HG03354 (cell line): ENCODE measurements around the gene PPP6R2.
"Not testable (repeated sequence)": the region's sequence is repeated elsewhere in the genome, so short reads cannot be mapped to it uniquely, and the experiment has no call there.

Experiments
- ATAC-seq: cut with Tn5 transposase; IDR thresholded peaks from one replicate; pipeline ENCODE4 v1.9.1; 2021; ENCODE audit warnings: mild to moderate bottlenecking; ENCODE audit not compliant: unreplicated experiment, poor library complexity, severe bottlenecking

The PPP6R2 gene

DNA sequence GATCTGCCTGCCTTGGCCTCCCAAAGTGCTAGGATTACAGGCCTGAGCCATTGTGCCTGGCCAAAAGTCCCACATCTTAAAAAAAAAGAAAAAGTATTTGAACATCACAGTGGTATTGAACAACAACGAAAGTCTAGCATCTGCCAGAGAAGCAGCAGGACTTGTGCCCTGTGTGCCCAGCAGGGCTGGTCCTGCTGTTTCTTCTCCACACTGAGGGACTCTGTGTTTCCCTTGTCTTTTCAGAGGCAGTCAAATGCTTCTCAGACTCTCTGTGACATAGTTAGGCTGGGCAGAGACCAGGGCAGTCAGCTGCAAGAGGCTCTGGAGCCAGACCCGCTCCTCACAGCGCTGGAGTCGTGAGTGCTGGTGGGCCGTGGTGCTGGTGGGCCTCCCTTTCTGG lies 75.5 kb downstream of the PPP6R2 start:
- no peak for ATAC-seq

DNA sequence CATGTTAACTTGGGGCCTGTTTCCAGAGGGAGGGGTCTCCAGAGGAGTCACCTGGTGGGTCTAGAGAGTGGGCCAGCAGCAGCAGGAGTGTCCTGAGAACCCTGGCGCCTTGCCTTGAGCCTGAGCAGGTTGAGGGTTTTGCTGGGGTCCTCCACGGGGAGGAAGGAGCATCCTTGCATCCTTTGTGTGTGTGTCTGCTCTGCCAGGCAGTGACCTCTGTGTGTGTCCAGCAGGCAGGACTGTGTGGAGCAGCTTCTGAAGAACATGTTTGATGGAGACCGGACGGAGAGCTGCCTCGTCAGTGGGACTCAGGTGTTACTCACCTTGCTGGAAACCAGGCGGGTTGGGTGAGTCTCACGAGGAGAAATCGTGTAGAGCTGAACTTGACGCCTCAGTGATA lies 76.0 kb downstream of the PPP6R2 start:
- ATAC-seq, result no peak

DNA sequence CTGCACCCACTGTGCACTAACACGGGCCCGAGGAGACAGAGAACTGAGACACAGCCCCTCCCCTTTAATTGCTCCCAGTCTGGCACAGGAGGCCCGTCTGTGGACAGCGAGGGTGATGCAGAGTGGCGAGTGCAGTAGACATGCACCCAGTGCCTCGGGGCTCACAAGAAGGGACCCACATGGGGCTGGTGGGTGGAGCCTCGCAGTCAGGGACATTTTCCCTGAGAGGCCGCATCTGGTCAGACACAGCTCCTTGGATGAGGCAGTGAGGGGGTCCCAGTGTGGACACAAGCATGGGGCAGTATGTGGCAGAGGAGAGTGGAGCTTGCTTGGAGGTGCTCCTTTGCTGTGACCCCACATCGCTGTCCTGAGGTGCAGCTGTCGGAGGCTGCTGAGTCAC lies 76.9 kb downstream of the PPP6R2 start:
- no peak for ATAC-seq

DNA sequence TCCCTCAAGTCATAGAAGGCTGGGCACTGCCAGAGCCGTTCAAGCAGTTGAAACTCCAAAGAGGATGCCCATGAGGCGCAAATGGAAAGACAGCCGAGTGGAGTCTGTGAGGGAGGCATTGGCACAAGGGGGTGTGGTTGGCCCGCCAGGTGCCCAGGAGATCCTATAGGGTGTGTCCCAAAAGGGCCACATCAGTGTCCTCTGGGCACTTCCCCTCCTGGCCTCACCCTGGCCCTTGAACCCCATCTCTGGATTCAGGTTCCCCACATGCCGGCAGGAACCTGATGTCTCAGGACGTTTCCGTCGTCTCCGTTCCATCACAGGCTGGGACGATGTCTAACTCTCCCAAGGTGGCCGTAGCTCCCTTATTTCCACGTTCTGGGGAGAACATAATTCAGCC lies 77.5 kb downstream of the PPP6R2 start:
- ATAC-seq, result no peak

DNA sequence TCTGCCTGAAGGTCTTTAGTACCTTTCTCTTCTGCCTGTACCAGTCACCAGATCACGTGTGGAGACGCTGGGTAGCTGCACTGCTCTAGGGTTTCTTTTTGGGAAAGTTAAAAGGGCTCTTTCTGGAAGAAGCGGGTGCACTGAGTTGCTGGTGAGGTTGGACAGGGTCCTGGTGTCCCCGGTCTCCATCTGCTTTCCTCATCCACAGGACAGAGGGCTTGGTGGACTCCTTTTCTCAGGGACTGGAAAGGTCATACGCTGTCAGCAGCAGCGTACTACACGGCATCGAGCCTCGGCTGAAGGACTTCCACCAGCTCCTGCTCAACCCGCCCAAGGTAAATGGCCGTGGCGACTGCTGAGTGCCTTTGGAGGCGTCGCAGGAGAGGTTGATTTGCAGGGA lies 78.9 kb downstream of the PPP6R2 start:
- ATAC-seq, result no peak

DNA sequence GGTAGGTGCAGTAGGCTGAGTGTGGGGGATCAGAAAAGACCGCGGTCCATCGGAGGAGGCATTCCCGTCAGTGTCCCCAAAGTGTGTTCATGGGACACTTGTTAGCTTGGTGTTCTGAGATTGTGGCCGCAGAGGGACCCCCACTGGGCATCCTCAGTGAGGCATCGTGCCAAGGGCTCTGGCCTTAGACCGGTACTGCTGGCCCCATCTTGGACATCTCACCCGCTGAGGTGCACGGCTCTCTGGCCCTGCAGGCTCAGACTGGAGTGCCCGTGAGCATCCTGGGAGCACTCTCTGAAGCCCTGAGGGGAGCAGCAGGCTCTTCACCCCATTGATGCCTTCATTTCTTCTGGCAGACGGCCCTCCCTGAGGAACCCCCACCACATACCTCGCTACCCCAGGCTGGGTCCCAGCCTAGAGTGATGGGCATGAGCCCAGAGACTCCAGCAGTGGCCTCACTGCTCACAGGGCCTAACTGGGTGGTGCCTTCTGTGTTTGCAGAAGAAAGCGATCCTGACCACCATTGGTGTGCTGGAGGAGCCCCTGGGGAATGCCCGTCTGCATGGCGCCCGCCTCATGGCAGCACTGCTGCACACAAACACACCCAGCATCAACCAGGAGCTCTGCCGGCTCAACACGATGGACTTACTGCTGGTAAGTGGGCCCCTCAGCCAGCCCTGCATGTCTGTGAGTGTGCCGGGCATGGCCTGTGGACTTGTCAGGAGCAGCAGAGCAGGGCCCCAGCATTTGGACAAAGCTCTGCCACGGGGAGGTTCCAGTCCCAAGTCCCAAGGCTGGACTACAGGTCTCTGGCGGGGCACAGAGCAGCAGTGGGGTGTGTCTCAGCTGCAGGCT lies 80.1 kb downstream of the PPP6R2 start:
- ATAC-seq, result no peak

DNA sequence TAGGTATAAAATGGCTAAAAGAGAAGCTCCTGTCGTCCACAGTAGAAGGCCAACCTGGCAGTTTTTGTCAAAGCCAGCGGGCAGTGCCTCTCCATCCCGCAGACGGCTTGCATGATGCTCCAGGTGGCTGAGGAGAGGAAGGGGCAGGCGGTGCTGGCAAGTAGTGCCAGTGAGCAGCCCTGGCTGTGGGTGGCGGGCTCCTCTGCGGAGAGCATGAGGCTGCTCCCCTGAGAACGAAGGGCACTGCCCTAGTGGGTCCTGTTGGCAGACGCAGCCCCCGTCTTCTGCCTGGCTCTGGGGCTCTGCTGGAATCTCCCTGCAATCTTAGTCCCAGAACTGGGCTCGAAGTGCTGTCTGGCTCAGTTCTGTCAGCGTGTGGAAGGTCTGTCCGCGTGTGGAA lies 80.8 kb downstream of the PPP6R2 start:
- no peak for ATAC-seq

DNA sequence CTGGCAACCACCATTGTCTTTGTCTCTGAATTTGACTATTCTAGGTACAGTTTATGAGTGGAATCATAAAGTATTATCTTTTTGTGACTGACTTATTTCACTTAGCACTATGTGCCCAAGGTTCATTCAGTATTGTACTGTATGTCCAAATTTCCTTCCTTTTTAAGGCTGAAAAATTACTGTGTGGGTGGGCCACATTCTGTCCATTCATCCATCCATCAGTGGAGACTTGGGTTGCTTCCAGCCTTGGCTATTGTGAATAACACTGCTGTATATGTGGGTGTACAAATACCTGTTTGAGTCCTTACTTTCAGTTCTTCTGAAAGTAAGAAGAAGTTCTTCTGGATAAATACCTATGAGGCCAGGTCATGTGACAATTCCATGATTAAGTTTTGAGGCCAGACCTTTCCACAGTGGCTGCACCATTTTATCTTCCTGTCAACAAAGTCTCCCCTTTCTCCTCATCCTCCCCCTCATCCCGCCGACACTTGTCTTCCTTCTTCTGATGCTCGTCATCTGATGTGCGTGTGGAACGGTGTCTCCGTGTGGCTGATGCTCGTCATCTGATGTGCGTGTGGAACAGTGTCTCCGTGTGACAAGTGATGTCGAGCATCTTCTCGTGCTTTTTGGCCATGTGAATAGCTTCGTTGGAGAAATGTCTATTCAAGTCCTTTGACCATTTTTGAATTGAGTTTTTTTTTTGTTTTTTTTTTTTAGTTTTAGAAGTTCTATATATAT lies 82.2 kb downstream of the PPP6R2 start:
- ATAC-seq, result no peak

DNA sequence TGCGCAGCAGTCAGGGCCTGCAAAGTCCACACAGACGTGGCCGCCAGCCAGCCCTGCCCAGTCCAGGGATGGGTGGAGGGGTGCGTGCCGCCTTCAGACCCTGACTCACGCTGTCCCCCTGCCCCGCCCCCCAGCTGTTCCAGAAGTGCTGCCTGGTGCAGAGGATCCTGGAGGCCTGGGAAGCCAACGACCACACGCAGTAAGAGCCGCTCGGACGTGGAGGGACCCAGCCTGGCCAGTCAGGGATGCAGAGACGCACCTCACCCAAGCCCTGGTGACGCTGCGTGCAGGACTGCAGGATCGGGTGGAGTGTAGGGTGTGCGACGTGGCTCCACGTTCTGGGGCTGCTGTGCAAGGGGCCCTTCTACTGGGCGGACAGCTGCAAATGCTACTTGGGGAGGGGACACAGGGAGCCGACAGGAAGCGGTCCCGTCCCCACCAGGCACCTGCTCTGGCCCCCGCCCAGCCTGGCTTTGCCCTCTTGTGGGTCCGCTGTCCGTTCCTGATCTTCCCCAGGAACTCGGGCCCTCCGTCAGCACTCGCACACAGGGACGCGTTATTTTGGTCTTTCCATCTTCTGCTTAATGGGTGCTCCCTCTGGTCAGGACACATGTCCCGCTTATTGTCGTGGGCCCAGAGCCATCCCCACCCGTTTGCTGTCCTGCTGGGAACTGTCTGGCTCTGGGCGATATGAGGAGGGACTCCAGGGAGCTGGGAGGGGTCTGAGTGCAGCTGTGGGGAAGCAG lies 89.2 kb downstream of the PPP6R2 start:
- no peak for ATAC-seq

DNA sequence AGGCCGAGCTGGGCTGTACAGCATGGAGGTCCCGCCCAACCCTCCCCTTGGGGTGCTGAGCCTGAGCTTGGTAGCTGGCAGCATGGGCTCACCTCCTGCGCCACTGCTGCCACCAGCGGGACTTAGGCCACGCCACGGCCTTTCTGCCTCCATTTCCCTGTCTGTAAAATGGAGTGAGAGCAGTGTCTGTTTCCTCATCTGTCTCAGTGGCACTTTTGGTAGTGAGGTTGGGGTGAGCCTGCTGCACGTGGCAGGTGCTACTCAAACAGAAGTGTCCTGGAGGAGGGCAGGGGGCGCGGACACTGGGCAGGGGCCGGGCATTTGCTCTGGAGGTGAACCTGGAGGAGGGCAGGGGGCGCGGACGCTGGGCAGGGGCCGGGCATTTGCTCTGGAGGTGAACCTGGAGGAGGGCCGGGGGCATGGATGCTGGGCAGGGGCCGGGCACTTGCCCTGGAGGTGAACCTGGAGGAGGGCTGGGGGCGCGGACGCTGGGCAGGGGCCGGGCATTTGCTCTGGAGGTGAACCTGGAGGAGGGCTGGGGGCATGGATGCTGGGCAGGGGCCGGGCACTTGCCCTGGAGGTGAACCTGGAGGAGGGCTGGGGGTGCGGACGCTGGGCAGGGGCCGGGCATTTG lies 89.9 kb downstream of the PPP6R2 start:
- ATAC-seq, result not testable (repeated sequence)

DNA sequence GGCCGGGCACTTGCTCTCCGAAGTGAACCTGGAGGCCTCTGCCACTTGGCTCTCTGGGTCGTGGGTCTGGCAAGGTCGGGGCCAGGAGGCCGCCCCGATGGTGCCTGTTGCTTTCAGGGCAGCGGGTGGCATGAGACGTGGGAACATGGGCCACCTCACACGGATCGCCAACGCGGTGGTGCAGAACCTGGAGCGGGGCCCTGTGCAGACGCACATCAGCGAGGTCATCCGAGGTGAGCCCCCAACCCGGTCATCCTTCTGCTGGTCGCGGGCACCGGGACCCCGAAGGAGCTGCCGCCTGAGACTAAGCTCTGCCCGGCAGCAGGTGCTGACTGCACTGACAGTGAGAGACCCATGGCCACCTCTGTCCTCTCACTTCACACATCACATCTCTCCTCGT lies 91.7 kb downstream of the PPP6R2 start:
- ATAC-seq, result no peak

DNA sequence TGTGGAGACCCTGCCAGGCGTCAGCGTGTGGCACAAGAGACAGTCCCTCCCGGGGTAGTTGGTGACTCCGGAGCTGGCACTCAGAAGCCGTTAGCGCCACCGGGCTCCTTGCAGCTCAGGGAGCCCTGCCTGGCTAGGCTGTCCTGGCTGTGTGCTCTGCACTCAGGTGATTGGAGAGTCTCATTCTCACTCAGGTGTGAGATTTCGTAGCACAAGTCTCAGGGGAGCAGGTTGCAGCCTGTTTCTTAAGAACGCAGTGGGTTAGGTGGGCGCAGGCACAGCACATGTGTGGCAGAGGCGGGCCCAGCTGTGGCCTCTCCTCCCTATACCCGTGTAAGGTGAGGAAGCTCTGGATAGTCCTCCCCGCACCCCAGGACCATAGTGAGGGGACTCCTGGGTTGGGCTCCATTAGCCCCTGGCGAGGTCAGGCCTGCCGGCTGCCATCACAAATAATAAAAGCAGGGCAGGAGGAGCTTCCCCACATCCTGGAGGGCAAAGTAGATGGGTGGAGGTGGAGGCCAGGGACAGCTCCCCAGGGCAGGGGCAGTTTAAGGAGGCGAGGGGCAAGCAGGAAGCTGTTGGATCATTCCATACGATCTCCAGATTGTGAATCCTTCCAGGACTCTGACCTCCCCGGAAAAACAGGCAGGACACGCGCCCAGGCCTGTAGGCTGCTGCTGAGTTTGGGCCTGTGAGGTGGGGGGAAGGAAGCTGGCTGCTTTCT lies 92.3 kb downstream of the PPP6R2 start:
- no peak for ATAC-seq

DNA sequence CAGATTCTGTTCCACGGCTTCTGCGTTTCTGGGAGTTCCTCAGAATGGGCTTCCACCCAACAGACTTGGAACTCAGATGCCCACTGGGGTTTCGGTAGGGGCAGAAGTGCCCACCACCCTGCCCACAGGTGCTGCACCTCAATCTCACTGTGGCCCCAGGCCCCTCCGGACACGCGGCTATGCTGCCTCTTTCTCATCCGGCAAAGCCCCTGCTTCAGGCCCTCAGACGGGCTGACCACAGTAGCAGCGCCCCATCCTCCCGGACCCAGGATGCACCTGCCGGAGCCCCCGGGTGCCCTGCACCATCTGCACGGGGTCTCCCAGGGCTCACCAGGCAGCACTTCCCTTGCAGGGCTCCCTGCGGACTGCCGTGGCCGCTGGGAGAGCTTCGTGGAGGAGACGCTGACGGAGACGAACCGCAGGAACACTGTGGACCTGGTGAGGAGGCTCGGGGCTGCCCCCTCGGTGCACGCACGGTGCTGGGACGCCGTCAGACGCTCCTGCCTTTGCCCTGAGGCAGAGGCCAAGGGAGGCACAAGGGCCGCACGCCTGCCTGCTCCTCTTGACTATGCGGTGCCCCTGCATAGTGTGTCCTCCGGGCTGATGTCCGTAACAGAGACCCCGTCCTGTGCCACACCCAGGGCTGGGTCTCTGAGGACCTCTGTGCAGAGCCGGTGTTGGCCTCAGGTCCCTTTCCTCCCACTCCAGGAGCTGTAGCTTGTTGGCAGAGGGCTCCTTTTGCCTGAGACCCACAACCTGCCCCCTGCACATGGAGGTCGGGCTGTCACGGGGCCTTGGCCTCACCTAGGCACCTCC lies 93.1 kb downstream of the PPP6R2 start:
- ATAC-seq, result no peak

DNA sequence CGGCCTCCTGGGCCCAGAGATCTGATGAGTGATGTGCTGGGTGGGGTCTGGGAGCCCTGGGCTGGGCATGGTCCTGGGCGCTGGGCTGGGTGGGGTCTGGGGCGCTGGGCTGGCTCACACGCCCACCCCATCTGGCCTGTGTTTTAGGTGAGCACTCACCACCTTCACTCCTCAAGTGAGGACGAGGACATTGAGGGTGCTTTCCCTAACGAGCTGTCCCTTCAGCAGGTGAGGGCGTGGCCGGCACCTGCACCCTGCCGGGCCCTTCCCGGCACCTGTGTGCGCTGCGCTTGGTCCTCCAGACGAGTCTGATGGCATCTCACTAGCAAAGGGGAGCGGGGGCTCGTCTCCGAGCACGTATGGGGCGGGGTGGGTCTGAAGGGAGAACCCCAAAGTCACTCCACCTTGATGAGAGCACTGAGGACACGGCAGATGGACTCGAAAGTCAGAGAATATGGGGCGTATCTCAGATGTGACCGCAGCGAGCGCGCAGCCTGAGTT lies 93.8 kb downstream of the PPP6R2 start:
- ATAC-seq, result no peak

DNA sequence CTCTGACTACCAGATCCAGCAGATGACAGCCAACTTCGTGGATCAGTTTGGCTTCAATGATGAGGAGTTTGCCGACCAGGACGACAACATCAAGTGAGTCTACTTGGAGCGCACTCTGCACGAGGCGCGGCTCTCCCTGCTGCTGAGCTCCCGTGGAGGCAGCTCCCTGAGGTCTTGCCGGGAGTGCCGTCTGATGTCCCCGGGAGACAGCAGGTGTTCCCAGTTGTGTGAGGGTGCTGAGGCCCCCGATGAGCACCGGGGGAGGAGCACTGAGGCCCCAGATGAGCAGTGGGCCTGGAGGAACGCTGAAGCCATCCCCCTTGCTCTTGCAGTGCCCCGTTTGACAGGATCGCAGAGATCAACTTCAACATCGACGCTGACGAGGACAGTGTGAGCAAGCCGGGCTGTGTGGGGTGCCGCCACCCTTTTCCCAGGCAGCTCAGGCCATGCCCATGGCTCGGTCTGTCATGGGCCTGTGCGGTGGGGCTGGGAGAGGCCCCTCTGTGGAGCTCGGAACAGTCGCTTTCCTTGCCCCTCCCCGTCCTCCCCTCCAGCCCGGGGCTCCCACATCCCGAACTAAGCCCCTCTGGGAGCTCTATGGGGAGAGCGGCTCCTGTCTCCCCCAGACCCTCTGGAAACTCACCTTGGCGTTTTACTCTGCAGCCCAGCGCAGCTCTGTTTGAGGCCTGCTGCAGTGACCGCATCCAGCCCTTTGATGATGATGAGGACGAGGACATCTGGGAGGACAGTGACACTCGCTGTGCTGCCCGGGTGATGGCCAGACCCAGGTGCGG lies 94.6 kb downstream of the PPP6R2 start:
- no peak for ATAC-seq

DNA sequence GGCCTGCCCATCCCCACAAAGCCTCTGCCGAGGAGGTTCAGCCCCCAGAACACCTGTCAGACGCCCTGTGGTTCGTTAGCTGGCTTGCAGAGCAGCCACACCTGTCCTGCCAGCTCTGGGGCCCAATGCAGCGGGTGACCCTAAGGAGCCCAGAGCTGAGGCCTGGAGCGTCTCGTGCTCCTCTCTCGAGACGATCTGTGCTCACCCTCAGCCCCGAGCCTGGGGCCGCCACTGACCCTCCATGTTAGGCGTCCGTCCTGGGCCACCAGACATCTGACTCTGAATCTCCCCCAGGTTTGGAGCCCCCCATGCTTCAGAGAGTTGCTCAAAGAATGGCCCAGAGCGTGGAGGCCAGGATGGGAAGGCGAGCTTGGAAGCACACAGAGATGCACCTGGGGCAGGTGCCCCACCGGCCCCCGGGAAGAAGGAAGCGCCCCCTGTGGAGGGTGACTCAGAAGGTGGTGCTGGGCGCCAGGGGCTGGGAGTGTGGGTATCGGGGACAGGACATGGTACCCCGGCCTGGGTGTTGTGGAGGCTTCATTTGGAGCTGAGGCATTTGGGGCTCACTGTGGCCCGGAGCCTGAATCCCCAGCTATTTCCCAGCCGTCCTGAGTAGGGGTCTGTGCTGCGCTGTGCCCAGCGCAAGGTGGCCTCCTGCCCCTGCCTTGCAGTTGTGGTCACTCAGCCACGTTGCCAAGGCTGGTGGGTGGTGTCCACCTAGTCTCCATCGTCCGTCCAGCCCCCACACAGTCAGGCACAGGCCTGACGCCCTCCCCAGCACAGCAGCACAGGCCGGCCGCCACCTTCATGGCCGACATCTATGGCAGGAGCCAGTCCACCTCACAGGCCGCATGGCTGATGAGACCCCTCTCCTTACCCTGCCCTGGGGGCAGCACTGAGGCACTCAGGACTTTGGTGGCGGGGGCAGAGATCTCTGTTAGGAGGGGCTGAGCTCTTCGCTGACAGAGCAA lies 95.5 kb downstream of the PPP6R2 start:
- ATAC-seq, result no peak
